Calu3 (cell line): ENCODE data around the gene KIFAP3. TPM values are rescaled to one million over a fixed set of nuclear protein-coding genes. Genes with fewer than 3 reads are reported as not detected.

Source experiments
- BruUV-seq: library from RNA; stranded (reverse); fragments of 400-500 nt; replicated peaks from 2 replicates; lab custom pipeline; 2021; lab: Mats Ljungman, UMichigan
- CTCF ChIA-PET: fragments of 300-600 bp; sonication (Branson Sonifier 250); formaldehyde crosslinking; loops from one replicate; lab custom pipeline; 2022; ENCODE audit warnings: antibody characterized with exemption; lab: Charles Lee
- DNase-seq: peaks from one replicate; pipeline ENCODE4 v3.0.0; 2022
- H3K27ac Mint-ChIP-seq: one replicate; pipeline ENCODE4 v1.8.0; 2022; ENCODE audit warnings: mixed read lengths; ENCODE audit not compliant: unreplicated experiment
- H3K27me3 Mint-ChIP-seq: one replicate; pipeline ENCODE4 v1.8.0; 2022; ENCODE audit warnings: mixed read lengths; ENCODE audit not compliant: unreplicated experiment
- H3K36me3 Mint-ChIP-seq: one replicate; pipeline ENCODE4 v1.8.0; 2022; ENCODE audit warnings: mild to moderate bottlenecking, moderate library complexity, mixed read lengths; ENCODE audit not compliant: insufficient read depth, unreplicated experiment
- H3K4me1 Mint-ChIP-seq: one replicate; pipeline ENCODE4 v1.8.0; 2022; ENCODE audit warnings: mild to moderate bottlenecking, low read depth, mixed read lengths; ENCODE audit not compliant: unreplicated experiment
- H3K4me3 Mint-ChIP-seq: one replicate; pipeline ENCODE4 v1.8.0; 2022; ENCODE audit warnings: mild to moderate bottlenecking, low read depth, moderate library complexity, mixed read lengths; ENCODE audit not compliant: unreplicated experiment
- H3K9me3 Mint-ChIP-seq: one replicate; pipeline ENCODE4 v1.8.0; 2022; ENCODE audit warnings: low read depth, mixed read lengths; ENCODE audit not compliant: unreplicated experiment
- CTCF ChIP-seq: fragments of 200-600 bp; IDR thresholded peaks from one replicate; pipeline ENCODE4 v1.8.0; 2022; ENCODE audit warnings: antibody characterized with exemption; ENCODE audit not compliant: unreplicated experiment
- intact Hi-C: fragments of 100-400 bp; cut with micrococcal nuclease; formaldehyde crosslinking; loops from one replicate; pipeline ENCODE4 v1.10.0; 2022; ENCODE audit not compliant: unreplicated experiment
- total RNA-seq: library from RNA; stranded (reverse); gene quantifications from 2 replicates; pipeline ENCODE4 v1.2.3, GENCODE V29; 2022

The KIFAP3 gene
- total RNA-seq, 1 experiment from 2014 or later = 16.2 TPM

GRCh38 chr1:169885207-169885606 is 189.3 kb downstream of the KIFAP3 start:
- no peak overlapping the region for H3K27ac Mint-ChIP-seq
- no peak for DNase-seq
- no peak for TF ChIP-seq CTCF

GRCh38 chr1:169884634-169885033 is 189.9 kb downstream of the KIFAP3 start:
- TF ChIP-seq CTCF = no peak
- peaks cover 26% of the 10 kb centered on the region for H3K4me1 Mint-ChIP-seq
- H3K4me3 Mint-ChIP-seq = no peak overlapping the region
- no peak for DNase-seq
- H3K9me3 Mint-ChIP-seq = no peaks in the 10 kb centered on the region
- no peak overlapping the region for H3K27ac Mint-ChIP-seq
- peaks cover 37% of the 10 kb centered on the region for H3K36me3 Mint-ChIP-seq
- BruUV-seq = no TSS peak
- no peaks in the 10 kb centered on the region for H3K27me3 Mint-ChIP-seq
- CTCF ChIA-PET = no interaction called here
- intact Hi-C loops = no loop called here

More at GRCh38 chr1:169885207-169885606, 189.3 kb downstream of the KIFAP3 start:
- Mint-ChIP-seq H3K4me3 (no peak overlapping the region), H3K27me3 (no peaks in the 10 kb centered on the region), H3K9me3 (no peaks in the 10 kb centered on the region), H3K4me1 (peaks cover 29% of the 10 kb centered on the region), H3K36me3 (peaks cover 31% of the 10 kb centered on the region)
- CTCF ChIA-PET = no interaction called here
- BruUV-seq = no TSS peak
- intact Hi-C loops = no loop called here

- intact Hi-C loops = no loop called here
- peaks cover 42% of the 10 kb centered on the region for H3K36me3 Mint-ChIP-seq
- CTCF ChIA-PET = no interaction called here
- no peak for TF ChIP-seq CTCF
- H3K27ac Mint-ChIP-seq = no peak overlapping the region
- H3K27me3 Mint-ChIP-seq = no peaks in the 10 kb centered on the region
- H3K4me3 Mint-ChIP-seq = no peak overlapping the region
- peaks cover 19% of the 10 kb centered on the region for H3K4me1 Mint-ChIP-seq
- BruUV-seq = no TSS peak
- DNase-seq = no peak
- no peaks in the 10 kb centered on the region for H3K9me3 Mint-ChIP-seq
Observed at GRCh38 chr1:169882039-169882511, 192.4 kb downstream of the KIFAP3 start.

- Mint-ChIP-seq H3K36me3 (peaks cover 49% of the 10 kb centered on the region), H3K27ac (no peak overlapping the region), H3K9me3 (no peaks in the 10 kb centered on the region), H3K4me1 (peaks cover 19% of the 10 kb centered on the region), H3K4me3 (no peak overlapping the region), H3K27me3 (no peaks in the 10 kb centered on the region)
- intact Hi-C loops = no loop called here
- no peak for TF ChIP-seq CTCF
- no TSS peak for BruUV-seq
- CTCF ChIA-PET = no interaction called here
- DNase-seq = no peak
Observed at GRCh38 chr1:169879034-169879840, 195.3 kb downstream of the KIFAP3 start.
